GM18867 (cell line): ENCODE results near the gene DYNC1LI1.
"Not testable (repeated sequence)": the region's sequence is repeated elsewhere in the genome, so short reads cannot be mapped to it uniquely, and the experiment has no call there.

Source experiments
- ATAC-seq: cut with Tn5 transposase; IDR thresholded peaks from one replicate; pipeline ENCODE4 v1.9.1; 2021; ENCODE audit warnings: mild to moderate bottlenecking, moderate library complexity; ENCODE audit not compliant: unreplicated experiment

The DYNC1LI1 gene

GRCh38 chr3:32584660-32585059 is 14.0 kb upstream of the DYNC1LI1 start:
- no peak for ATAC-seq

GRCh38 chr3:32583708-32584107 is 13.1 kb upstream of the DYNC1LI1 start:
- no peak for ATAC-seq

GRCh38 chr3:32578669-32579068 is 8.0 kb upstream of the DYNC1LI1 start:
- not testable (repeated sequence) for ATAC-seq

- peak; percentile 94 for ATAC-seq
Measured at GRCh38 chr3:32577581-32578556, 7.2 kb upstream of the DYNC1LI1 start.

- ATAC-seq = no peak
Measured at GRCh38 chr3:32577174-32577573, 6.5 kb upstream of the DYNC1LI1 start.

GRCh38 chr3:32575451-32576113 is 4.9 kb upstream of the DYNC1LI1 start:
- no peak for ATAC-seq

GRCh38 chr3:32571192-32571485 is 481 bp upstream of the DYNC1LI1 start:
- peak; percentile 34 for ATAC-seq

GRCh38 chr3:32569540-32570420 is 878 bp downstream of the DYNC1LI1 start:
- ATAC-seq = peak; percentile 52

GRCh38 chr3:32568953-32569352 is 1.7 kb downstream of the DYNC1LI1 start:
- no peak for ATAC-seq

GRCh38 chr3:32564195-32564594 is 6.5 kb downstream of the DYNC1LI1 start:
- no peak for ATAC-seq

- ATAC-seq = no peak
Measured at GRCh38 chr3:32562640-32563039, 8.0 kb downstream of the DYNC1LI1 start.

- ATAC-seq = no peak
Measured at GRCh38 chr3:32557640-32558352, 12.9 kb downstream of the DYNC1LI1 start.

- no peak for ATAC-seq
Measured at GRCh38 chr3:32556332-32556731, 14.3 kb downstream of the DYNC1LI1 start.

- ATAC-seq = no peak
Measured at GRCh38 chr3:32553973-32554372, 16.7 kb downstream of the DYNC1LI1 start.

GRCh38 chr3:32553459-32553858 is 17.2 kb downstream of the DYNC1LI1 start:
- ATAC-seq = no peak

GRCh38 chr3:32552013-32552412 is 18.6 kb downstream of the DYNC1LI1 start:
- ATAC-seq = no peak

GRCh38 chr3:32551496-32551895 is 19.2 kb downstream of the DYNC1LI1 start:
- no peak for ATAC-seq

GRCh38 chr3:32551087-32551486 is 19.6 kb downstream of the DYNC1LI1 start:
- ATAC-seq = no peak

- no peak for ATAC-seq
Measured at GRCh38 chr3:32545305-32545704, 25.4 kb downstream of the DYNC1LI1 start.

- no peak for ATAC-seq
Measured at GRCh38 chr3:32544894-32545293, 25.8 kb downstream of the DYNC1LI1 start.

GRCh38 chr3:32542807-32543206 is 27.9 kb downstream of the DYNC1LI1 start:
- no peak for ATAC-seq
